Erythroblast (primary cell): Measurements from ENCODE around the gene CLEC2L.
A peak's percentile ranks its signal among the peaks of the same experiment; 100 is the strongest.

ENCODE experiments used
- DNase-seq, 2 experiments: peaks; one replicate each; lab custom pipeline; 2025; lab: John Stamatoyannopoulos, UW
- GATA1 ChIP-seq: IDR thresholded peaks from 2 replicates; pipeline ENCODE4 v1.6.1; 2011; ENCODE audit warnings: low read depth, mild to moderate bottlenecking, control low read depth, low read length, moderate library complexity
- POLR2A ChIP-seq: IDR thresholded peaks from 2 replicates; pipeline ENCODE4 v1.6.1; 2011; ENCODE audit warnings: mild to moderate bottlenecking, low read length

Gene CLEC2L

DNA sequence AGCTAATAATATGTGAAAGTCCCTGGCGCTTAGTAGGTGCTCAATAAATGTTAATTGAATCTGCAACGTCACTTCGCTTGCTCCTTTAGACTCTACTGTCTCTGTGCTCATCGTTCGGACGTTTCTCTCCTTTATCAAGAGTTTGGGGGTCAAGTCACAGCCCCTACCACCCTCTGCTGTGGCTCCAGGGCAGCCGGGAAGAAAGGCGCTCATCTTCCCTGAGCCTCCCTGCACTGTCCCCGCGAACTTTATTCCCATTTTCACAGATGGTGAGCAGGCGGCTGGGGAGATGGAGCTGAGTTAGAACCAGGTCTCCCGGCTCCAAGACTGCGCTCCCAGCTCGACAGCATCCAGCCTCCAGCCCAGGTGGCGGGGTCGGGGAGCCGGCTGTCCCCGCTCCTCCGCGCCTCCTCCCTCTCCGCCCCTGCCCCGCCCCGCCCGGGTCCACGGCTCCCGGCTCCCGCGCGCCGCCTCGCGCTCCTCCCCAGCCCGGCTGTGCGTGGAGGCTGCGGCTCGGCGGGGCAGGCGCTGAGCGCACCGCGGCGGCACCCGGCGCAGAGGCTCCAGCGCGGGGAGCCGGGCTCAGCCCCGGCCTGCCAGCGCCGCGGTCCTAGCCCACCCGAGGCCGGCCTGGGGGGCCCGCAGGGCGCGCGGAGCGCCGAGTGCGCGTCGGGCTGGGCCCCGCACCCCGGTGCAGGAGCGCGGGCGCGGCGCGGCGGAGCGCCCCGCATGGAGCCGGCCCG, at the start of gene CLEC2L:
Gene CLEC2L (plus strand): TSS at position 487 of the 743 bp plus-strand sequence. CDS start 243 bp downstream, at position 730.
- no peak for DNase-seq
- TF ChIP-seq GATA1 (no peak), POLR2A (no peak)

DNA sequence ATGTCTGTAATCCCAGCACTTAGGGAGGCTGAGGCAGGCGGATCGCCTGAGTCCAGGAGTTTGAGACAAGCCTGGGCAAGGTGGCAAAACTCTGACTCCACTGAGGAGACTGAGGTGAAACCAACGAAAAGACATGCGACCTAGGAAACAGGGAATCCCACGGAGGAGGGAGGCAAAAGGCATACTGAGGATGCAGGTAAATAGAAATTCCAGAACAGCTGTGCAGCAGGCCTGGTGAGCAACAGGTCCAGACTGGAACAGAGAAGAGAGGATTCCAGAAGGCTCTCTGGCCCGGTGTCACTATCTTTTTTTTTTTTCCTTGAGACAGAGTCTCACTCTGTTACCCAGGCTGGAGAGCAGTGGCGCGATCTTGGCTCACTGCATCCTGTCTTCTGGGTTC, 47.3 kb upstream of the CLEC2L start:
- DNase-seq = no peak
- no peak for TF ChIP-seq POLR2A
- no peak for TF ChIP-seq GATA1

DNA sequence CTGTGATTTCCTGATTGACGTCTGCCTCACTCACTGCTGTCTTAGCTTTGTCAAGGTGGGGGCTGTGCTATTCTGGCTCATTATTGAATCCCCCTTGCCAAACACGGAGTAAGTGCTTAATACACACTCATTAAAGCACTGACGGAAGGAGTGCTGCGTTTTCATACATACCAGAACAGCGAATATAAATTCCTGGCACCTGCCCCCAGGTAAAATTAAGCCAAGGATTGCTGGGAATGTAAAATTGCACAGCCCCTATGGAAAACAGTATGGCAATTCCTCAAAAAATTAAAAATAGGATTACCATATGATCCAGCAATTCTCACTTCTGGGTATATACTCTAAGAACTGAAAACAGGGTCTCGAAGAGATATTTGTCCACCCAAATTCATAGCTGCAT, 46.6 kb upstream of the CLEC2L start:
- no peak for DNase-seq
- TF ChIP-seq POLR2A = no peak
- TF ChIP-seq GATA1 = no peak

- TF ChIP-seq POLR2A = no peak
- TF ChIP-seq GATA1 = no peak
- DNase-seq = peak in 1 of 2 experiments; percentile 27
Measured at GRCh38 chr7:139479620-139480019, 43.9 kb upstream of the CLEC2L start.

GRCh38 chr7:139481364-139481763, 42.1 kb upstream of the CLEC2L start:
- no peak for DNase-seq
- TF ChIP-seq GATA1 (no peak), POLR2A (no peak)

DNA sequence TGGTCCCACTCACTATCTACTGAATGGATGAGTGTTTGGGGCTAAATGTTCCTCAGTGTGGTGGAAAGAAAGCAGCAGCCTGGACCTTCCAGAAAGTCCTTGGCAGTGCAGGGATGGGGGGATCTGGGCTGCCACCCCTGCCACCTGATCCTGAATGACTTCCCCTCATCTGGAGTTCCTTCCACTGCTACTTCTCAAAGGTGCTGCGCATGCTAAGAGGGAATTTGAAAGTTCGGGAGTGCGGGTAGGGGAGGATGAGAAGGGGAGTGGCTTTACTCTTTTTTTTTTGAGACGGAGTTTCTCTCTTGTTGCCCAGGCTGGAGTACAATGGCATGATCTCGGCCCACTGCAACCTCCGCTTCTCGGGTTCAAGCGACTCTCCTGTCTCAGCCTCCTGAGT, 41.4 kb upstream of the CLEC2L start:
- no peak for TF ChIP-seq GATA1
- no peak for TF ChIP-seq POLR2A
- no peak for DNase-seq

- TF ChIP-seq POLR2A (no peak), GATA1 (no peak)
- peak; percentile 13 to 50 for DNase-seq
Measured at GRCh38 chr7:139482662-139483466, 40.6 kb upstream of the CLEC2L start.

- TF ChIP-seq GATA1 (no peak), POLR2A (no peak)
Measured at GRCh38 chr7:139487366-139488080, 36.0 kb upstream of the CLEC2L start.

GRCh38 chr7:139488810-139489209, 34.7 kb upstream of the CLEC2L start:
- TF ChIP-seq GATA1 = no peak
- no peak for TF ChIP-seq POLR2A
- no peak for DNase-seq

More at GRCh38 chr7:139487366-139488080, 36.0 kb upstream of the CLEC2L start:
- no peak for DNase-seq

DNA sequence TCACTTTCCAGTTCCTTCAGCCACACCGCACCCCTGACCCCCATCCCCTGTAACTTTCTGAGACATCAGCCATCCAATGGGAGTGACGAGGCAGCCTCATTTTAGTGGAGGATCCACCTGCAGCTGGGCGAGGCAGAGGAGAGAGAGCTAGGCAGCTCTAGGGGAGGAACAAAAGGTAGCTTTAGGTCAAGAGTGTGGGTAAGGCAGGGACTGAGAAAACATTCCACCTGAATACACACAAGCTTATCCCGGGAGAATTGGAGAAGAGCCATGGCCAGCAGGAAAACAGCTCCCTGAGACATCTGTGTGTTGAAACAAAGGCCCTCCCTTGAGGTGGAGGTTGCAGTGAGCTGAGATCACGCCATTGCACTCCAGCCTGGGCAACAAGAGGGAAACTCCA, 33.4 kb upstream of the CLEC2L start:
- DNase-seq = no peak
- no peak for TF ChIP-seq POLR2A
- no peak for TF ChIP-seq GATA1

GRCh38 chr7:139492293-139492692, 31.2 kb upstream of the CLEC2L start:
- no peak for DNase-seq
- TF ChIP-seq POLR2A = no peak
- no peak for TF ChIP-seq GATA1

DNA sequence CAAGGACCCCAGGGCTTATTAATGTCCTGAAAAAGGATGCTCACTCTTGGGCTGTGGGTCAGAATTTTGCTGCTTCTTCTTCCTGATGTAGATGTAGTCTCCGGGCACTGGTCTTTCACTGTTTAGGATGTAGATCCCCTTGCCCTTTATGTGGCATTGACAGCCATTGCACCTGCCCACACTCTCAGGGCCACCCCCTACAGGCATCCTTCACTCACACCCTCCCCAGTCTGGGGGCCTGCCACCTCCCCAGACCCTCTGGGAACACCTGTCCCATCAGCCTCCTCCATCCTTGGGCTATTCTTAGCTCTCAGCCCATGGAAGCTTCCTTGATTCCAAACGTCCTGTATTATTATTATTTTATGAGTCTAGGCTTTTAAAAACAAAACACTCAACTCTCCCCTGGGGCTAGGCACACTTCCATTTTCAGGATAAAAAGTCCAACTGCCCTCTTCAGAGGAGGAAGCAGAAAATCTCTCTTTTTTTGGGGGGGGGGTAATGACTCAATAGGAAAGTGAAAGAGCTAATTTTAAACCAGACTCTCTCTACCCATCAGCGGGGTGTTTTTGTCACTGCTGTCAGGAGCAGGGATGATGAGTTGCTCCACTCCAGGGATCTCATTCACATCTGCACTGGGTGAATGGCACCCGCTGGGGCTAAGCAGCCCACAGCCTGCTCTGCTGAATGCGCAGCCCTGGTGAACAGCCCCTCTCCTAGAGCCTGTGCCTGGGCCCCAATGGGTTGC, 28.5 kb upstream of the CLEC2L start:
- no peak for DNase-seq
- TF ChIP-seq GATA1 (no peak), POLR2A (no peak)

DNA sequence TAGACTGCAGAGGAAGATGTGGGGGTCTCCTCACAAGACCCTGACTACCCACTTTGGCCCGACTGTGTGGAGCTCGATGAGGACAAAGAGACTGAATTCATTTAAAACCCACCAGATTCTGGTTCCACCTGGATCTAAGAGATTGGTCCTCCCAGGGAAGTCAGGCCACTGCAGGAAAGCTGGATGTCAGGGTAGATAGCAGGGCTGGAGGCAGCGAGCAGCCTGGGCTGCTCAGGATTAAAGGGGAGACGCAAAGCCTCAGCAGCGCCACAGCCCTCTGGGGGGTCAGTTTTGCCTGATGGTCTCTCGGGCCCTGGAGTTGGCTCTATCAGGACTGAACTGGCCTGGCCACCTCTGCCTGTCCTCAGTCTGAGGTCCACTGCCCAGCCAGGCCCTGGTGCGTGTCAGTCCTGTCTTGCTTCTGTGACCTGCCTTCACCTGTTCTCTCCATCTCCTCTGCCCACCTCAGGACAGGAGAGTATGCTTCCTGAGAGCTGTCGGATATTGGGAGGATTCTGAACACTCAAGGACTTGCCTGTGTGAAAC, 27.8 kb upstream of the CLEC2L start:
- TF ChIP-seq GATA1 (no peak), POLR2A (no peak)
- no peak for DNase-seq
